Fibroblast of lung (primary cell): Measurements from ENCODE around the gene JAG2.

Source experiments
- EZH2 ChIP-seq: IDR thresholded peaks from 2 replicates; pipeline ENCODE4 v1.5.1; 2012; ENCODE audit warnings: low read length, control low read depth, mild to moderate bottlenecking; ENCODE audit errors: missing control alignments
- TF ChIP-seq, protein P1 (sequence below), 2 donors: IDR thresholded peaks in 1 of 2; conservative IDR thresholded peaks in 1 of 2; 1 replicate in 1 of 2; 2 replicates in 1 of 2; pipeline ENCODE4 v1.5.1; 2011 to 2012; ENCODE audit warnings: low read length in 2 of 2, control low read depth in 1 of 2, inconsistent platforms in 1 of 2, low read depth in 1 of 2, mild to moderate bottlenecking in 1 of 2

DNA sequence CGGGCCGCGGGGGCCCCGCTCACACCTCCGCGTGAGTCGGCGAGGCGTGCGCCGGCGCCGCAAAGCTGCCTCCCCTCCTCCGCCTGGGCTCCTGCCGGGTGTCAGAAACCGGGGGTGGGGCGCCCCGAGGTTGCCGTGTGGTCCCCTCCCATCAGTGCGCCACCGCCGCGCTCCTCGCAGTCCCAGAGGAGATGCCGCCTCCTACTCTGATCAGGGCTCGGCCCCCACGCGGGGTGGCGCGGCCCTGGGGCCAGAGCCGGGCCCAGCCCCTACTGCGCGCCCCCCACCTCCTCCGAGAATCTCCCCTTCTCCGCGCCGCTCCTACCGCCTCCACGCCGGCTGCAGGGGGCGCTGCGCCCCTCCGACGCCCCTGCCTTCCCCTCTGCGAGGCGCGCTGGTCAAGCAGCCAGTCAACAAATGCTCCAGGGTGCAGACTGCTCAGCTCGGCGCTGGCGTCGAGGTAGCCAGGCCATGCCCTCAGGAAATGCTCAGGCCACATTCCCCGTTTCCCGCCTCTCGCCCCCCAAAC is 467 bp upstream of the JAG2 start:
- TF ChIP-seq, protein P1, sequence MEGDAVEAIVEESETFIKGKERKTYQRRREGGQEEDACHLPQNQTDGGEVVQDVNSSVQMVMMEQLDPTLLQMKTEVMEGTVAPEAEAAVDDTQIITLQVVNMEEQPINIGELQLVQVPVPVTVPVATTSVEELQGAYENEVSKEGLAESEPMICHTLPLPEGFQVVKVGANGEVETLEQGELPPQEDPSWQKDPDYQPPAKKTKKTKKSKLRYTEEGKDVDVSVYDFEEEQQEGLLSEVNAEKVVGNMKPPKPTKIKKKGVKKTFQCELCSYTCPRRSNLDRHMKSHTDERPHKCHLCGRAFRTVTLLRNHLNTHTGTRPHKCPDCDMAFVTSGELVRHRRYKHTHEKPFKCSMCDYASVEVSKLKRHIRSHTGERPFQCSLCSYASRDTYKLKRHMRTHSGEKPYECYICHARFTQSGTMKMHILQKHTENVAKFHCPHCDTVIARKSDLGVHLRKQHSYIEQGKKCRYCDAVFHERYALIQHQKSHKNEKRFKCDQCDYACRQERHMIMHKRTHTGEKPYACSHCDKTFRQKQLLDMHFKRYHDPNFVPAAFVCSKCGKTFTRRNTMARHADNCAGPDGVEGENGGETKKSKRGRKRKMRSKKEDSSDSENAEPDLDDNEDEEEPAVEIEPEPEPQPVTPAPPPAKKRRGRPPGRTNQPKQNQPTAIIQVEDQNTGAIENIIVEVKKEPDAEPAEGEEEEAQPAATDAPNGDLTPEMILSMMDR (conservative IDR thresholded peaks at IDR 0.05 in 1 of 2, IDR thresholded peaks at IDR 0.05 in 1 of 2; ENCODE audit: low read depth in 1 of 2, low read length in 2 of 2) = peak; percentile 2 to 30
- TF ChIP-seq EZH2 = peak; percentile 55
